HG02678 (cell line): ENCODE results near the gene GOLIM4.
A peak's percentile ranks its signal among the peaks of the same experiment; 100 is the strongest.
"Not testable (repeated sequence)": the region's sequence is repeated elsewhere in the genome, so short reads cannot be mapped to it uniquely, and the experiment has no call there.

Experiments
- ATAC-seq: cut with Tn5 transposase; IDR thresholded peaks from one replicate; pipeline ENCODE4 v1.9.1; 2021; ENCODE audit warnings: mild to moderate bottlenecking, moderate library complexity; ENCODE audit not compliant: unreplicated experiment

GOLIM4 gene

DNA sequence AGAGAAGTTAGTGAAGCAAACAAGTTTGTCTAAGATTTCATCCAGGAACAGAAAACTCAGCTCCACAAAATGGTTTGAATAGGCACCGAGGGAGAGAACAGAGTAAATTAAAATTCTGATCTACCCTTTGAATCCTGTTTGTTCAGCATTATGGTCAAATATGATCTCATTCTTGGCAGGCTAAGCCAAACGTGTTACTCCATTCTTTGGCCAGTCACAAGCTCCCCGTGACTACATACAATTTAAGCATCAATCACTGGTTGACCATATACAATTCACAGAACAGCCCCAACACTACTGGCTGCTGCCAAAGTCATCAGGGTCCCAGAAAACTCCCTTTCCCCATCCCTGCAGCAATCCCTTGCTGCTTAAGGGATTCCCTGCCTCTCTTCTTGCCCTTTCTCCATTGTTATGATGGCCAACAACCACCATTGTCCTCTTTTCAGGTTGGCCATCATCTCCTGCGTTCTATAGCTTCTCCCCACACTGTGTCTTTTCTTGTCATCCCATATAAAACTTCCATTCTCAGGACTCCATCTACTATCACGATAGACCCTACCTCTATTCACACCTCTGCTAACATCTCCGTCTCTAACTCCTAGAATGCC is 46.3 kb downstream of the GOLIM4 start:
- ATAC-seq, result no peak

- no peak for ATAC-seq
Measured at GRCh38 chr3:168048414-168049330, 47.1 kb downstream of the GOLIM4 start.

DNA sequence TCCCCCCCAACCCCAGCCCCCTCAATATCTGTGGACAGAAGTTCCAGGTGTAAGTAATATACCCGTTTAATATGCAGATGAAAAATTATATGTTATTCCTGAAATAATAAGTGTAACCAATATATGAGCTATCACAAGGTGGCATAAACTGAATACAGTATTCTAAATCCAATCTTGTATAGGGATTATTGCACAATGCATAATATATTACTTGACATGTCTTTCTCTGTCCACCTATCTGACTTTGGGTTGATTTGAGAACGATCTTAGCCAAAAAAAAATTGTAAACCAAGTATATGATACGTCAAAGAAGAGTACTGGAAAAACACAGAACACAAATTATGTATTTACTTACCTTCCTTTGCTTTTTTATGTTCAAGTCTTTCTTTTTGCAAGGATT is 47.8 kb downstream of the GOLIM4 start:
- ATAC-seq, result no peak

- ATAC-seq, result peak; percentile 68
Measured at GRCh38 chr3:168047190-168047795, 48.4 kb downstream of the GOLIM4 start.

- no peak for ATAC-seq
Measured at GRCh38 chr3:168044049-168044448, 51.7 kb downstream of the GOLIM4 start.

- no peak for ATAC-seq
Measured at GRCh38 chr3:168040607-168041208, 55.0 kb downstream of the GOLIM4 start.

- no peak for ATAC-seq
Measured at GRCh38 chr3:168037020-168037419, 58.7 kb downstream of the GOLIM4 start.

DNA sequence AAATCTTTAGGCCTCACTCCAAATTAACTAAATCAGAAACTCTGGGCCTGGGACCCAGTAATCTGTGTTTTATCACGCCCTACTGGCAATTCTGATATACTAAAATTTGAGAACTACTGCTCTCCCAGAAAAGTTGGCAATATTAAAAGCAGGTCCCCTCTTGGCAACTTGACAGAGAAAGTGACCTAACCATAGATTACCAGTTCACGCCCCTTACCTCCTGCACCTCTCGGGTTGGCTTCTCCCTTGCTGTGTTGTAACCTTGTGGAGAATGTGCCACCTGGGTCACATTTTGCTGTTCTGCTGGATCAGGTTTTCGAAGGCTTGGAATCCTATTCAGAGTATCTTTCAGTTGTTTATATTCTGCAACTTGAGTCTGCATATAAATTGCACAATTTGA is 59.1 kb downstream of the GOLIM4 start:
- no peak for ATAC-seq

- ATAC-seq, result no peak
Measured at GRCh38 chr3:168034152-168034928, 61.4 kb downstream of the GOLIM4 start.

DNA sequence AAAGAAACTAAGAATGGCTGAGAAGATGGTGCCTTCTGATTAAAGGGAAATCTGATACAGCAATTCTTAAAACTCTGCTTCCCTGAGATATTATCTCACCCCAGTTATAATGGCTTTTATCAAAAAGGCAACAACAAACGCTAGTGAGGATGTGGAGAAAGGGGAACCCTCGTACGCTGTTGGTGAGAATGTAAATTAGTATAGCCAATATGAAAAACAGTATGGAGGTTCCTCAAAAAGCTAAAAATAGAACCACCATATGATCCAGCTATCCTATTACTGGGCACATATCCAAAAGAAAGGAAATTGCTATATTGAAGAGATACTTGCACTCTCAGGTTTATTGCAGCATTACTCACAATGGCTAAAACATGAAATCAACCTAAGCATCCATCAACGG is 65.1 kb downstream of the GOLIM4 start:
- no peak for ATAC-seq

DNA sequence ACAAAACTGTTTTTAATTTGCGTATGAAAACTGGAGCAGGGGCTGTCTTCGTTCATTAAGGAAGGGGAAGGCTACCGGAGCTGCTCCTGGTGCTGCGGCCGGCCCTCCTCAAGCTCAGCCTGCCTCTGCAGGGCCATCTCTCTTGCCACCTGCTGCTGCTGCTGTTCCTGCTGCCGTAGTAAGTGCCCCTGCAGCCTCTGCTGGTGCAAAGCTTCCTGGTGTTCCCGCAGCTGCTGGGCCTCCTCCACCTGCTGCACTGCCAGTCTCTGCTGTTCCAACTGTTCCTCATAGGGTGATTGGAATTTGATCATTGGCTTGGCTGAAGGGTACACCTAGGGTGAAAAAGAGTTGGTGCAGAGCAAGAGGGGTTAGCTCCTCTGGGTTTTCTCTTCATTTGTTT is 66.0 kb downstream of the GOLIM4 start:
- ATAC-seq, result no peak

GRCh38 chr3:168028086-168028485 is 67.6 kb downstream of the GOLIM4 start:
- ATAC-seq, result no peak

DNA sequence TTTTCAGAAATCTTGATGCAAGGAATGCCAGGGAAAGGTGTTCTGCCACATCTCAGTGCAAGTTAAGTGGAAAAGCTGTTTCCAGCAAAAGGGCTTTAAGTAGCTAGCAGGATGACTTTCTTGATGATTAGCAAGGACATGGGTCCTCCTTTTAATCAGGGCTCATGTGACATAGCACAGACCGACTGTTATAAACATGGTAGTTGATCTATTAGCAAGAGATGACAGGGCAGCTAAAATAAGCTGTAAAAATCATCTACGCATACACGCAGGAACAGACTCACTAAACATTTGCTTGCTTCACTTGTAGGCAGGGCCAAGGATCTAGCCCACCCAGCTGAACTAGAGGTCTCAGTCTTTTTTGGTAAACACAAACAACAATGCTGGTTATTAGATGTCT is 69.0 kb downstream of the GOLIM4 start:
- no peak for ATAC-seq

GRCh38 chr3:168025076-168025475 is 70.6 kb downstream of the GOLIM4 start:
- no peak for ATAC-seq

DNA sequence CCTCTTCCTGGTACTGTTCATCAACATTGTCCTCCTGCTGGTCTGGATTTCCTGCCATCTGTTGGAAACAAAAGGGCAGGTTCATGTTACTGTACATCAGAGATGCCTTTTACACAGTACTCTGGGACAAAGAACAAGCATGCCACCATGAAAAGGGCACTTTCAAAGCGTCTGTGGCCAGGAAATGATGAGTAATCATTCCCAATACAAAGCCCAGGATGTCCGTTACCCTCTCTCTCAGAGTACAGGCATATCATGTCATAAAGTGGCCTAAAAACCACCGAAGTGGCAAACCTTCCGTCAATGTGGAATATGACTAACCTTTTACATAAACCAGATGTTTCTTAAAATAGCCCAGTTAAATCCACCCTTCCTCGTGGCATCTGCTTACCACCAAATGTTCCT is 71.2 kb downstream of the GOLIM4 start:
- peak; percentile 63 for ATAC-seq

- no peak for ATAC-seq
Measured at GRCh38 chr3:168021737-168022450, 73.8 kb downstream of the GOLIM4 start.

DNA sequence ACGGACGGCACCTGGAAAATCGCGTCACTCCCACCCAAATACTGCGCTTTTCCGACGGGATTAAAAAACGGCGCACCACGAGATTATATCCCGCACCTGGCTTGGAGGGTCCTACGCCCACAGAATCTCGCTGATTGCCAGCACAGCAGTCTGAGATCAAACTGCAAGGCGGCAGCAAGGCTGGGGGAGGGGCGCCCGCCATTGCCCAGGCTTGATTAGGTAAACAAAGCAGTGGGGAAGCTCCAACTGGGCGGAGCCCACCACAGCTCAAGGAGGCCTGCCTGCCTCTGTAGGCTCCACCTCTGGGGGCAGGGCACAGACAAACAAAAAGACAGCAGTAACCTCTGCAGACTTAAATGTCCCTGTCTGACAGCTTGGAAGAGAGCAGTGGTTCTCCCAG is 84.4 kb downstream of the GOLIM4 start:
- ATAC-seq, result not testable (repeated sequence)

- no peak for ATAC-seq
Measured at GRCh38 chr3:168006584-168006983, 89.1 kb downstream of the GOLIM4 start.

GRCh38 chr3:168003911-168004310 is 91.8 kb downstream of the GOLIM4 start:
- no peak for ATAC-seq

GRCh38 chr3:168002786-168003368 is 92.8 kb downstream of the GOLIM4 start:
- ATAC-seq, result no peak
